K562 (cell line): ENCODE results near the gene CNTN4. TPM values are rescaled to one million over a fixed set of nuclear protein-coding genes. Genes with fewer than 3 reads are reported as not detected.

ENCODE experiments used
- CBX1 ChIP-seq: sonication (generic); IDR thresholded peaks from 2 replicates; pipeline ENCODE4 v1.6.1; 2016; ENCODE audit warnings: antibody characterized with exemption, low read depth, mild to moderate bottlenecking
- GATAD2B ChIP-seq: fragments of 450-650 bp; IDR thresholded peaks from 2 replicates; pipeline ENCODE4 v1.6.1; 2017; ENCODE audit warnings: mild to moderate bottlenecking, borderline replicate concordance
- SMC3 ChIP-seq: conservative IDR thresholded peaks from 2 replicates; pipeline ENCODE4 v1.6.1; 2011; ENCODE audit warnings: low read depth, low read length, improper control_type of control experiment; ENCODE audit not compliant: insufficient read depth
- TAF15 ChIP-seq: fragments of 200-400 bp; formaldehyde crosslinking; IDR thresholded peaks from 2 replicates; pipeline ENCODE4 v1.6.1; 2017; ENCODE audit warnings: mild to moderate bottlenecking, low read depth, low read length, moderate library complexity
- ZKSCAN8 ChIP-seq: fragments of 200-800 bp; sonication (Bioruptor generic); IDR thresholded peaks from 2 replicates; pipeline ENCODE4 v1.6.1; 2016; ENCODE audit warnings: missing genetic modification characterization, missing compliant biosample characterization
- ZNF699 ChIP-seq: fragments of 250-450 bp; sonication (Bioruptor Pico); IDR thresholded peaks from 2 replicates; pipeline ENCODE4 v1.8.0; 2021; ENCODE audit warnings: mild to moderate bottlenecking, moderate library complexity; ENCODE audit not compliant: insufficient replicate concordance
- polyA plus RNA-seq, 8 experiments: library from polyadenylated mRNA; depleted of rRNA in 4 of 8; stranded (reverse) in 5 of 8; unstranded in 3 of 8; fragments of >200 nt; fragmentation: Nextera tagmentation in 2 of 8; fragmentation: Illumina TruSeq in 1 of 8; extraction: Ambion mirVana in 2 of 8; extraction: Trizol in 1 of 8; gene quantifications; 2 replicates each; pipeline versions ENCODE4 v1.2.1 to v1.2.3, GENCODE V29; 2011 to 2014; ENCODE audit warnings: inconsistent platforms in 1 of 8, missing spikeins in 1 of 8
- total RNA-seq, 7 experiments: library from RNA; depleted of rRNA in 6 of 7; stranded (reverse); fragments of >200 nt in 6 of 7; fragmentation: Illumina TruSeq in 2 of 7; extraction: Trizol in 2 of 7; gene quantifications; 2 replicates each; pipeline versions ENCODE4 v1.2.1 to v1.2.3, GENCODE V29; 2011 to 2021; ENCODE audit warnings: low replicate concordance in 1 of 7
- TF ChIP-seq, protein P1 (sequence below): fragments of 200-600 bp; sonication (generic); IDR thresholded peaks from one replicate; pipeline ENCODE4 v1.6.1; 2012; ENCODE audit warnings: mild to moderate bottlenecking, low read depth, low read length, inconsistent platforms
- TF ChIP-seq, protein P2 (sequence below): fragments of 450-650 bp; IDR thresholded peaks from 2 replicates; pipeline ENCODE4 v1.6.1; 2016; ENCODE audit warnings: low read depth, mild to moderate bottlenecking, moderate library complexity

Gene CNTN4
- total and polyA plus RNA-seq, 9 of the 15 experiments (the other 6 are each of a cell fraction or from before 2014, with no cell fraction given), result not detected

DNA sequence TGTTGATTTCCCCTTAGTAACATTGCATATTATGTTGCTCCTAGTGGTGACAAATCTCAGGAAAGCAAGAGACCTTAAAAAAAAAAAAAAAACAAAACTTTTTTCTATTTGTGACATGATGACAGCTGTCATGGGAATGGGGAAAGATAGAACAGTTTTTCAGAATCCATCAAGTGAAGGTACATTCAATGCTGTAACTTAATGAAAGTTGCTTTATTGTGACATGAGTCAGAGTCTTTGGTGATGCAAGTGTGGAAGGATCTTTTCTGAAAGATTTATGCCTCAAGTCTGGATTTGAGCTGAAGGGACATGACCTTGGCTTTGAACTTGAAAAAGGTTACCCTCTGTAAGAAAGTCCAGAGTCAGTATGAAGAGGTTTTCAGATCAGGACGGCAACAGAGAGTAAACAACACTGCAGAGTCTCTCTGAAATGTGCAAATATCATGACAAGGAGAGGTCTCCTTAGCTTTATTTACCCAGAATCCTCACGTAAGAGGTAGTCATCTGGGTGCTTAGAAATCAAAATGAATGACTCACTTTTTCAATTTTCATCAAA is 424.7 kb downstream of the CNTN4 start (continued):
- TF ChIP-seq, protein P1, sequence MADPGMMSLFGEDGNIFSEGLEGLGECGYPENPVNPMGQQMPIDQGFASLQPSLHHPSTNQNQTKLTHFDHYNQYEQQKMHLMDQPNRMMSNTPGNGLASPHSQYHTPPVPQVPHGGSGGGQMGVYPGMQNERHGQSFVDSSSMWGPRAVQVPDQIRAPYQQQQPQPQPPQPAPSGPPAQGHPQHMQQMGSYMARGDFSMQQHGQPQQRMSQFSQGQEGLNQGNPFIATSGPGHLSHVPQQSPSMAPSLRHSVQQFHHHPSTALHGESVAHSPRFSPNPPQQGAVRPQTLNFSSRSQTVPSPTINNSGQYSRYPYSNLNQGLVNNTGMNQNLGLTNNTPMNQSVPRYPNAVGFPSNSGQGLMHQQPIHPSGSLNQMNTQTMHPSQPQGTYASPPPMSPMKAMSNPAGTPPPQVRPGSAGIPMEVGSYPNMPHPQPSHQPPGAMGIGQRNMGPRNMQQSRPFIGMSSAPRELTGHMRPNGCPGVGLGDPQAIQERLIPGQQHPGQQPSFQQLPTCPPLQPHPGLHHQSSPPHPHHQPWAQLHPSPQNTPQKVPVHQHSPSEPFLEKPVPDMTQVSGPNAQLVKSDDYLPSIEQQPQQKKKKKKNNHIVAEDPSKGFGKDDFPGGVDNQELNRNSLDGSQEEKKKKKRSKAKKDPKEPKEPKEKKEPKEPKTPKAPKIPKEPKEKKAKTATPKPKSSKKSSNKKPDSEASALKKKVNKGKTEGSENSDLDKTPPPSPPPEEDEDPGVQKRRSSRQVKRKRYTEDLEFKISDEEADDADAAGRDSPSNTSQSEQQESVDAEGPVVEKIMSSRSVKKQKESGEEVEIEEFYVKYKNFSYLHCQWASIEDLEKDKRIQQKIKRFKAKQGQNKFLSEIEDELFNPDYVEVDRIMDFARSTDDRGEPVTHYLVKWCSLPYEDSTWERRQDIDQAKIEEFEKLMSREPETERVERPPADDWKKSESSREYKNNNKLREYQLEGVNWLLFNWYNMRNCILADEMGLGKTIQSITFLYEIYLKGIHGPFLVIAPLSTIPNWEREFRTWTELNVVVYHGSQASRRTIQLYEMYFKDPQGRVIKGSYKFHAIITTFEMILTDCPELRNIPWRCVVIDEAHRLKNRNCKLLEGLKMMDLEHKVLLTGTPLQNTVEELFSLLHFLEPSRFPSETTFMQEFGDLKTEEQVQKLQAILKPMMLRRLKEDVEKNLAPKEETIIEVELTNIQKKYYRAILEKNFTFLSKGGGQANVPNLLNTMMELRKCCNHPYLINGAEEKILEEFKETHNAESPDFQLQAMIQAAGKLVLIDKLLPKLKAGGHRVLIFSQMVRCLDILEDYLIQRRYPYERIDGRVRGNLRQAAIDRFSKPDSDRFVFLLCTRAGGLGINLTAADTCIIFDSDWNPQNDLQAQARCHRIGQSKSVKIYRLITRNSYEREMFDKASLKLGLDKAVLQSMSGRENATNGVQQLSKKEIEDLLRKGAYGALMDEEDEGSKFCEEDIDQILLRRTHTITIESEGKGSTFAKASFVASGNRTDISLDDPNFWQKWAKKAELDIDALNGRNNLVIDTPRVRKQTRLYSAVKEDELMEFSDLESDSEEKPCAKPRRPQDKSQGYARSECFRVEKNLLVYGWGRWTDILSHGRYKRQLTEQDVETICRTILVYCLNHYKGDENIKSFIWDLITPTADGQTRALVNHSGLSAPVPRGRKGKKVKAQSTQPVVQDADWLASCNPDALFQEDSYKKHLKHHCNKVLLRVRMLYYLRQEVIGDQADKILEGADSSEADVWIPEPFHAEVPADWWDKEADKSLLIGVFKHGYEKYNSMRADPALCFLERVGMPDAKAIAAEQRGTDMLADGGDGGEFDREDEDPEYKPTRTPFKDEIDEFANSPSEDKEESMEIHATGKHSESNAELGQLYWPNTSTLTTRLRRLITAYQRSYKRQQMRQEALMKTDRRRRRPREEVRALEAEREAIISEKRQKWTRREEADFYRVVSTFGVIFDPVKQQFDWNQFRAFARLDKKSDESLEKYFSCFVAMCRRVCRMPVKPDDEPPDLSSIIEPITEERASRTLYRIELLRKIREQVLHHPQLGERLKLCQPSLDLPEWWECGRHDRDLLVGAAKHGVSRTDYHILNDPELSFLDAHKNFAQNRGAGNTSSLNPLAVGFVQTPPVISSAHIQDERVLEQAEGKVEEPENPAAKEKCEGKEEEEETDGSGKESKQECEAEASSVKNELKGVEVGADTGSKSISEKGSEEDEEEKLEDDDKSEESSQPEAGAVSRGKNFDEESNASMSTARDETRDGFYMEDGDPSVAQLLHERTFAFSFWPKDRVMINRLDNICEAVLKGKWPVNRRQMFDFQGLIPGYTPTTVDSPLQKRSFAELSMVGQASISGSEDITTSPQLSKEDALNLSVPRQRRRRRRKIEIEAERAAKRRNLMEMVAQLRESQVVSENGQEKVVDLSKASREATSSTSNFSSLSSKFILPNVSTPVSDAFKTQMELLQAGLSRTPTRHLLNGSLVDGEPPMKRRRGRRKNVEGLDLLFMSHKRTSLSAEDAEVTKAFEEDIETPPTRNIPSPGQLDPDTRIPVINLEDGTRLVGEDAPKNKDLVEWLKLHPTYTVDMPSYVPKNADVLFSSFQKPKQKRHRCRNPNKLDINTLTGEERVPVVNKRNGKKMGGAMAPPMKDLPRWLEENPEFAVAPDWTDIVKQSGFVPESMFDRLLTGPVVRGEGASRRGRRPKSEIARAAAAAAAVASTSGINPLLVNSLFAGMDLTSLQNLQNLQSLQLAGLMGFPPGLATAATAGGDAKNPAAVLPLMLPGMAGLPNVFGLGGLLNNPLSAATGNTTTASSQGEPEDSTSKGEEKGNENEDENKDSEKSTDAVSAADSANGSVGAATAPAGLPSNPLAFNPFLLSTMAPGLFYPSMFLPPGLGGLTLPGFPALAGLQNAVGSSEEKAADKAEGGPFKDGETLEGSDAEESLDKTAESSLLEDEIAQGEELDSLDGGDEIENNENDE, result no peak
- TF ChIP-seq CBX1 (no peak), ZKSCAN8 (CRISPR knock-in tag) (no peak), TAF15 (no peak), GATAD2B (no peak), SMC3 (no peak), ZNF699 (no peak)
- TF ChIP-seq, protein P2, sequence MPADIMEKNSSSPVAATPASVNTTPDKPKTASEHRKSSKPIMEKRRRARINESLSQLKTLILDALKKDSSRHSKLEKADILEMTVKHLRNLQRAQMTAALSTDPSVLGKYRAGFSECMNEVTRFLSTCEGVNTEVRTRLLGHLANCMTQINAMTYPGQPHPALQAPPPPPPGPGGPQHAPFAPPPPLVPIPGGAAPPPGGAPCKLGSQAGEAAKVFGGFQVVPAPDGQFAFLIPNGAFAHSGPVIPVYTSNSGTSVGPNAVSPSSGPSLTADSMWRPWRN, result no peak
- TF ChIP-seq, all 486 proteins: peak for 0
